ENCODE measurements around the gene MRC2. TPM values are rescaled to one million over a fixed set of nuclear protein-coding genes. Genes with fewer than 3 reads are reported as not detected.

The MRC2 gene
- polyA plus RNA-seq, 1 of the 3 experiments (the other 2 are of a cell fraction): 213 TPM

GRCh38 chr17:62627904-62628633, 599 bp downstream of the MRC2 start (continued):
- TF ChIP-seq USF2 (IDR thresholded peaks at IDR 0.05; ENCODE audit: borderline replicate concordance, low read depth, low read length) (no peak), SMC3 (IDR thresholded peaks at IDR 0.05; ENCODE audit: low read depth, low read length) (0 out of 2 replicates have a peak, but pooled peaks have one; percentile 10), RCOR1 (IDR thresholded peaks at IDR 0.05; ENCODE audit: low read length) (no peak), PBX3 (IDR thresholded peaks at IDR 0.05) (peak; percentile 27), RXRA (IDR thresholded peaks at IDR 0.05; ENCODE audit: borderline replicate concordance, low read depth) (no peak), CHD2 (IDR thresholded peaks at IDR 0.05; ENCODE audit: low read length, partially characterized antibody) (peak; percentile 66), TEAD4 (IDR thresholded peaks at IDR 0.05; ENCODE audit: borderline replicate concordance, insufficient read depth) (no peak), RFX5 (IDR thresholded peaks at IDR 0.05; ENCODE audit: low read length) (no peak), SIN3A (IDR thresholded peaks at IDR 0.05; ENCODE audit: borderline replicate concordance, low read depth, low read length) (no peak; the same call in 1 of the 2 replicates), IRF3 (IDR thresholded peaks at IDR 0.05; ENCODE audit: low read depth, low read length) (no peak)

- peaks cover 38 to 41% of the 10 kb centered on the region in 2 experiments; a peak in 3 of 4 replicates for H3K4me1 ChIP-seq (ENCODE audit: control insufficient read depth in 1 of 2, insufficient read depth in 2 of 2, low read depth in 1 of 2, low read length in 1 of 2)
- H2AFZ ChIP-seq (ENCODE audit: low read depth): no peak overlapping the region
- H3K4me3 ChIP-seq (ENCODE audit: low read depth in 2 of 2, low read length in 1 of 2): peak overlapping the region; percentile 87 to 95
- CTCF ChIA-PET: interaction anchor here (0.9 to 1.7 kb wide), 6 partner anchors 10 to 778 kb away, joined by 3 to 4 read pairs (median 3); no protein-coding TSS in a partner anchor
- peaks cover 85% of the 10 kb centered on the region for H3K79me2 ChIP-seq (ENCODE audit: insufficient read depth)
- peak; percentile 90 for DNase-seq
- peaks cover 16% of the 10 kb centered on the region for H3F3A ChIP-seq (replicated peaks; ENCODE audit: insufficient read depth)
- peaks cover 5% of the 10 kb centered on the region in 2 experiments for H3K36me3 ChIP-seq (replicated peaks in 1 of 2; ENCODE audit: control insufficient read depth in 1 of 2, insufficient read depth in 2 of 2, low read length in 1 of 2)
- peak overlapping the region; percentile 92 to 95 for H3K27ac ChIP-seq (ENCODE audit: low read depth in 2 of 2, low read length in 1 of 2)
- H4K20me1 ChIP-seq (ENCODE audit: insufficient read depth): peaks cover 52% of the 10 kb centered on the region
- no peaks in the 10 kb centered on the region for H3K9me3 ChIP-seq
- peak overlapping the region; percentile 87 for H3K9ac ChIP-seq
- H3K27me3 ChIP-seq (ENCODE audit: insufficient read depth): no peaks in the 10 kb centered on the region
- no peaks in the 10 kb centered on the region for H3K9me2 ChIP-seq
- POLR2A ChIA-PET: interaction anchor here (0.7 to 1.9 kb wide), 5 partner anchors 9 to 28 kb away, joined by 3 to 8 read pairs (median 5); no protein-coding TSS in a partner anchor
- 19% methylated on average over 14 of the region's 19 CpGs for WGBS (ENCODE audit: low lambda C conversion rate)
- peak overlapping the region; percentile 93 for H3K4me2 ChIP-seq
- TF ChIP-seq FOXJ3 (CRISPR knock-in tag; IDR thresholded peaks at IDR 0.05) (peak; percentile 36; the same call in 1 of the 2 replicates), IRF3 (IDR thresholded peaks at IDR 0.05; ENCODE audit: low read depth, low read length) (no peak), TAF1 (IDR thresholded peaks at IDR 0.05; ENCODE audit: borderline replicate concordance, low read depth, low read length) (0 out of 2 replicates have a peak, but pooled peaks have one; percentile 2), GATA2 (CRISPR knock-in tag; IDR thresholded peaks at IDR 0.05) (no peak), POLR2AphosphoS5 (IDR thresholded peaks at IDR 0.05; ENCODE audit: low read depth, low read length) (no peak; the same call in 1 of the 2 replicates), MXI1 (IDR thresholded peaks at IDR 0.05; ENCODE audit: low read depth, low read length) (peak; percentile 76; the same call in 1 of the 2 replicates), CHD2 (IDR thresholded peaks at IDR 0.05; ENCODE audit: low read length, partially characterized antibody) (peak; percentile 67), ELF1 (IDR thresholded peaks at IDR 0.05) (no peak), USF2 (IDR thresholded peaks at IDR 0.05; ENCODE audit: borderline replicate concordance, low read depth, low read length) (no peak), EP300 (IDR thresholded peaks at IDR 0.05; ENCODE audit: borderline replicate concordance in 1 of 2, low read depth in 1 of 2, low read length in 1 of 2) (0 out of 4 replicates have a peak, but pooled peaks of 1 of the 2 experiments have one; percentile 43), YY1 (IDR thresholded peaks at IDR 0.05; ENCODE audit: low read depth) (no peak), CTCF (IDR thresholded peaks at IDR 0.05) (no peak), NRF1 (IDR thresholded peaks at IDR 0.05; ENCODE audit: low read depth, low read length) (peak; percentile 27; the same call in 1 of the 2 replicates), RAD21 (IDR thresholded peaks at IDR 0.05; ENCODE audit: low read length) (no peak)
These were observed 1.5 kb downstream of the MRC2 start for GRCh38 chr17:62628831-62629555.

Data from SK-N-SH (cell line).